ENCODE results near the gene DRD4. TPM values are rescaled to one million over a fixed set of nuclear protein-coding genes. Genes with fewer than 3 reads are reported as not detected.

Gene DRD4
- total and polyA plus RNA-seq, 2 of the 13 experiments (the other 11 are each of a cell fraction or from before 2014, with no cell fraction given) = 0.09 to 0.13 TPM

GRCh38 chr11:620201-620600, 16.9 kb upstream of the DRD4 start:
- WGBS (ENCODE audit: low lambda C conversion rate) = 100% methylated on average over 2 of the region's 13 CpGs
- no peak for ATAC-seq
- BruUV-seq (replicated peaks) = no TSS peak

DNA sequence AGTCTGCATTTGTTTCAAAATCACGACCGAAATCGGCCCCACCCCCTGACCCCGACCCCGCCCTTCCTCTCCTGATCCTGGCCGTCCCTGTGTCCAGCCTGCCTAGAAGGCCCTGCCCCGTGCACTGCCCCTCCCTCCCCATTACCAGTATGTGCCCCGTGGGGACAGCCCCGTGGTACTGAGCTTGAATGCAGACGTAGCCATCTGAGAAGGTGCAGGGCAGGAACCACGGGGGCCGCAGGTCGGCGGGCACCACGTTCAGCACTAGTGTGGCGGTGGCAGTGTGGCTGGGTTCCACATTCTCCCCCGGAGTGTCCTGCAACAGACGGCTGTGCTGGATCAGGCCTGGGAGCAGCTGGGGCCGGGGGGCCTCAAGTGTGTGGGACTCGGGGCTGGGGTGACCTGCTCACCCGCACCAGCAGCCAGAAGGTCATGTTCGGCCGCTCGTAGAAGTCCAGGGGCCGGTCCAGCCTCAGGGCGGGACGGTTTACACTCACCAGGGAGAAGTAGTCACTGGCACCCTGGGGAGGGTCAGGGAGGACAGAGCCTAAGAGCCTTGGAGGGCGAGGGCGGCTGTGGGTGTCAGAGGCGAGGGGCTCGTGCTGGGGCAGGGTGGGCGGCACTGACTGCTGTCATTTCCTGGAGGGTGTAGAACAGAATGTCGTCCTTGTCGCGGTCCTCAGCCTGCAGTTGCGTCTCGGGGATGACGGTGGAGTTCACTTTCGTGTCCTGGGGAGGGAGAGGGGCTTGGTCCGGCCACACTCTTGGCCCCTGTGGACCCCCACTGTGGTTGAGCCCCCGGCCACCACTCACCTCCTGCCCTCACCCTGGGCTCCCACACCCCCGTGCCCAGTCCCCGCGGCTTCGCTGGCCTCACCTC, 15.9 kb upstream of the DRD4 start:
- intact Hi-C loops (cut with micrococcal nuclease; ENCODE audit: unreplicated experiment) = no loop called here
- no peak for ATAC-seq
- H3K4me3 ChIP-seq (replicated peaks in 1 of 3; ENCODE audit: insufficient read depth in 1 of 3, low read depth in 2 of 3, low read length in 3 of 3) = no peak overlapping the region
- DNase-seq (ENCODE audit: low spot score) = no peak
- BruUV-seq (replicated peaks) = no TSS peak
- FAIRE-seq = no peak
- WGBS (ENCODE audit: low lambda C conversion rate) = 89% methylated on average over 27 of the region's 45 CpGs
- no peaks in the 10 kb centered on the region for H3K9me3 ChIP-seq (ENCODE audit: low read length)
- H3K36me3 ChIP-seq (replicated peaks in 1 of 2; ENCODE audit: control insufficient read depth in 1 of 2, insufficient read depth in 2 of 2, low read length in 2 of 2) = peaks cover 0 to 12% of the 10 kb centered on the region in 2 experiments; a peak in 2 of 5 replicates
- H3K9ac ChIP-seq (ENCODE audit: insufficient read depth, low read depth, low read length) = no peak overlapping the region
- H3K27ac ChIP-seq (ENCODE audit: extremely low read length, insufficient read depth, low read length) = no peak overlapping the region
- peaks cover 11% of the 10 kb centered on the region; the same call in 1 of the 2 replicates for H4K20me1 ChIP-seq (ENCODE audit: insufficient read depth, low read length)
- POLR2A ChIA-PET = no interaction called here
- H3K4me1 ChIP-seq (ENCODE audit: insufficient read depth, low read length) = peaks cover 30% of the 10 kb centered on the region
- CTCF ChIA-PET (ENCODE audit: low intra/inter-chr PET ratio, low total read pairs) = no interaction called here
- H2AFZ ChIP-seq (ENCODE audit: low read length) = no peak overlapping the region
- no peak overlapping the region for H3K4me2 ChIP-seq (ENCODE audit: low read depth, low read length)
- H3K27me3 ChIP-seq (ENCODE audit: control insufficient read depth in 1 of 2, insufficient read depth in 2 of 2, low read length in 2 of 2) = no peaks in the 10 kb centered on the region
- H3K79me2 ChIP-seq (ENCODE audit: insufficient read depth, low read length) = no peaks in the 10 kb centered on the region
- in situ Hi-C loops (cut with HindIII; ENCODE audit: extremely low pct_ligation_motif_present, low pct_unique_long_range_greater_than_20kb) = loop anchor here (10.0 kb wide), 1 partner anchor 66 kb away; no protein-coding TSS in a partner anchor
- TF ChIP-seq ZSCAN5A (CRISPR knock-in tag; IDR thresholded peaks at IDR 0.05; ENCODE audit: borderline replicate concordance) = no peak
- TF ChIP-seq, protein P1, sequence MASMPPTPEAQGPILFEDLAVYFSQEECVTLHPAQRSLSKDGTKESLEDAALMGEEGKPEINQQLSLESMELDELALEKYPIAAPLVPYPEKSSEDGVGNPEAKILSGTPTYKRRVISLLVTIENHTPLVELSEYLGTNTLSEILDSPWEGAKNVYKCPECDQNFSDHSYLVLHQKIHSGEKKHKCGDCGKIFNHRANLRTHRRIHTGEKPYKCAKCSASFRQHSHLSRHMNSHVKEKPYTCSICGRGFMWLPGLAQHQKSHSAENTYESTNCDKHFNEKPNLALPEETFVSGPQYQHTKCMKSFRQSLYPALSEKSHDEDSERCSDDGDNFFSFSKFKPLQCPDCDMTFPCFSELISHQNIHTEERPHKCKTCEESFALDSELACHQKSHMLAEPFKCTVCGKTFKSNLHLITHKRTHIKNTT (CRISPR knock-in tag; IDR thresholded peaks at IDR 0.05) = no peak
- TF ChIP-seq, protein P2, sequence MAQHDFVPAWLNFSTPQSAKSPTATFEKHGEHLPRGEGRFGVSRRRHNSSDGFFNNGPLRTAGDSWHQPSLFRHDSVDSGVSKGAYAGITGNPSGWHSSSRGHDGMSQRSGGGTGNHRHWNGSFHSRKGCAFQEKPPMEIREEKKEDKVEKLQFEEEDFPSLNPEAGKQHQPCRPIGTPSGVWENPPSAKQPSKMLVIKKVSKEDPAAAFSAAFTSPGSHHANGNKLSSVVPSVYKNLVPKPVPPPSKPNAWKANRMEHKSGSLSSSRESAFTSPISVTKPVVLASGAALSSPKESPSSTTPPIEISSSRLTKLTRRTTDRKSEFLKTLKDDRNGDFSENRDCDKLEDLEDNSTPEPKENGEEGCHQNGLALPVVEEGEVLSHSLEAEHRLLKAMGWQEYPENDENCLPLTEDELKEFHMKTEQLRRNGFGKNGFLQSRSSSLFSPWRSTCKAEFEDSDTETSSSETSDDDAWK (CRISPR knock-in tag; IDR thresholded peaks at IDR 0.05) = no peak
- no peak for TF ChIP-seq ZBTB44 (CRISPR knock-in tag; IDR thresholded peaks at IDR 0.05)
- peak; percentile 89 for TF ChIP-seq AGO2 (optimal IDR thresholded peaks at IDR 0.05; ENCODE audit: low read depth, low read length)
- no peak for TF ChIP-seq CENPT (CRISPR knock-in tag; IDR thresholded peaks at IDR 0.05; ENCODE audit: low read depth)
- no peak for TF ChIP-seq ATF1 (CRISPR knock-in tag; IDR thresholded peaks at IDR 0.05)
- TF ChIP-seq AKAP8 (CRISPR knock-in tag; IDR thresholded peaks at IDR 0.05) = peak; percentile 86; the same call in 1 of the 2 replicates

More at GRCh38 chr11:620201-620600, 16.9 kb upstream of the DRD4 start:
- TF ChIP-seq POLR2A (IDR thresholded peaks at IDR 0.05; ENCODE audit: insufficient read depth in 1 of 2, low read depth in 2 of 2, low read length in 2 of 2) (0 out of 4 replicates have a peak, but pooled peaks of 1 of the 2 experiments have one; percentile 5), RBM22 (optimal IDR thresholded peaks at IDR 0.05; ENCODE audit: low read length) (peak; percentile 83), AGO2 (optimal IDR thresholded peaks at IDR 0.05; ENCODE audit: low read depth, low read length) (peak; percentile 82), STAG1 (CRISPR knock-in tag; IDR thresholded peaks at IDR 0.05) (no peak), POLR2G (IDR thresholded peaks at IDR 0.05; ENCODE audit: low read depth, low read length) (peak; percentile 52; the same call in 1 of the 2 replicates), ARNT2 (CRISPR knock-in tag; IDR thresholded peaks at IDR 0.05; ENCODE audit: low read depth) (no peak)
- POLR2A ChIA-PET = no interaction called here
- Histone ChIP-seq H3K27ac (ENCODE audit: extremely low read length, insufficient read depth, low read length) (no peak overlapping the region), H3K27me3 (ENCODE audit: control insufficient read depth in 1 of 2, insufficient read depth in 2 of 2, low read length in 2 of 2) (no peaks in the 10 kb centered on the region), H3K9ac (ENCODE audit: insufficient read depth, low read depth, low read length) (no peak overlapping the region), H3K9me3 (ENCODE audit: low read length) (no peaks in the 10 kb centered on the region), H4K20me1 (ENCODE audit: insufficient read depth, low read length) (peaks cover 7% of the 10 kb centered on the region; the same call in 1 of the 2 replicates), H3K36me3 (replicated peaks in 1 of 2; ENCODE audit: control insufficient read depth in 1 of 2, insufficient read depth in 2 of 2, low read length in 2 of 2) (peaks cover 0 to 12% of the 10 kb centered on the region in 2 experiments; a peak in 2 of 5 replicates), H3K4me1 (ENCODE audit: insufficient read depth, low read length) (peaks cover 20% of the 10 kb centered on the region), H3K79me2 (ENCODE audit: insufficient read depth, low read length) (no peaks in the 10 kb centered on the region), H3K4me2 (ENCODE audit: low read depth, low read length) (no peak overlapping the region), H3K4me3 (replicated peaks in 1 of 3; ENCODE audit: insufficient read depth in 1 of 3, low read depth in 2 of 3, low read length in 3 of 3) (no peak overlapping the region), H2AFZ (ENCODE audit: low read length) (no peak overlapping the region)
- FAIRE-seq (no peak), DNase-seq (ENCODE audit: low spot score) (no peak)
- CTCF ChIA-PET (ENCODE audit: low intra/inter-chr PET ratio, low total read pairs) = no interaction called here
- in situ Hi-C loops (cut with HindIII; ENCODE audit: extremely low pct_ligation_motif_present, low pct_unique_long_range_greater_than_20kb) = loop anchor here (10.0 kb wide), 1 partner anchor 65 kb away; no protein-coding TSS in a partner anchor
- intact Hi-C loops (cut with micrococcal nuclease; ENCODE audit: unreplicated experiment) = no loop called here

Measured in HepG2 (cell line).